Esophagus squamous epithelium (tissue), 4 donors: Measurements from ENCODE around the gene ZNF24.

Experiments
- CTCF ChIP-seq, 6 experiments: fragments of 450-650 bp in 4 of 6; fragments of 200-600 bp in 2 of 6; sonication (generic) in 2 of 6; IDR thresholded peaks; one replicate each; pipeline ENCODE4 v1.5.1; 2016 to 2019; ENCODE audit warnings: antibody characterized with exemption in 6 of 6, mild to moderate bottlenecking in 4 of 6, moderate library complexity in 4 of 6
- POLR2A ChIP-seq, 4 donors: fragments of 450-650 bp; IDR thresholded peaks; one replicate each; pipeline ENCODE4 v1.6.1; 2017; ENCODE audit warnings: antibody characterized with exemption in 4 of 4, mild to moderate bottlenecking in 4 of 4, moderate library complexity in 3 of 4

GRCh38 chr18:35296060-35296459 lies 48.2 kb downstream of the ZNF24 start:
- TF ChIP-seq CTCF (IDR thresholded peaks at IDR 0.05): no peak
- no peak for TF ChIP-seq POLR2A (IDR thresholded peaks at IDR 0.05)
